ENCODE results near the gene SORL1-AS1.

- TF ChIP-seq CTCF (IDR thresholded peaks at IDR 0.05): no peak
- TF ChIP-seq POLR2A (IDR thresholded peaks at IDR 0.05): no peak
Observed at GRCh38 chr11:121466063-121466794, 13.5 kb upstream of the SORL1-AS1 start.
